Activated CD4-positive, alpha-beta T cell treated with anti-CD3 and anti-CD28 coated beads for 24 hours (primary cell): ENCODE results near the gene TK2.
"Not testable (repeated sequence)": the region's sequence is repeated elsewhere in the genome, so short reads cannot be mapped to it uniquely, and the experiment has no call there.

Source experiments
- DNase-seq, 2 donors: peaks; one replicate each; pipeline ENCODE4 v3.0.0-alpha.2; 2020; ENCODE audit warnings: low read depth in 2 of 2

The TK2 gene

DNA sequence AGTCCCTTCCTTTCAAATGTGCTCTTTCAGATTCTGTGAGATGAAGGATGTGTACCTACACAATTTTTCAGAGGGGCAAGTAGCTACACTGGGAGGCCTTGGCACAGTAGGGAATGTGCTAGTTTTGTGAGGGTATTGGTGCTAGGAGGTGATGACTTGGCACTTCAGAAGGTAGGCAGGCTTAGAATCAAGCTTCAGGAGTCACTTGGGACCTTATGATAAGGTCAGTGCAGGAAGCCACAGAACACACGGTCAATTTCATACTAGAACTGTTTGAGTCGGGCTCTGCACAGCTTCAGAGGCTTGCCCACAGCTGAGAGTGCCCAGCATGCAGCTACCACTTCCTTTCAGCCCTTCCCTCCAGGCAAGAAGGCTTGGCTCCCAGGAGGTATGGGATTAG, 22.4 kb upstream of the TK2 start:
- no peak for DNase-seq

DNA sequence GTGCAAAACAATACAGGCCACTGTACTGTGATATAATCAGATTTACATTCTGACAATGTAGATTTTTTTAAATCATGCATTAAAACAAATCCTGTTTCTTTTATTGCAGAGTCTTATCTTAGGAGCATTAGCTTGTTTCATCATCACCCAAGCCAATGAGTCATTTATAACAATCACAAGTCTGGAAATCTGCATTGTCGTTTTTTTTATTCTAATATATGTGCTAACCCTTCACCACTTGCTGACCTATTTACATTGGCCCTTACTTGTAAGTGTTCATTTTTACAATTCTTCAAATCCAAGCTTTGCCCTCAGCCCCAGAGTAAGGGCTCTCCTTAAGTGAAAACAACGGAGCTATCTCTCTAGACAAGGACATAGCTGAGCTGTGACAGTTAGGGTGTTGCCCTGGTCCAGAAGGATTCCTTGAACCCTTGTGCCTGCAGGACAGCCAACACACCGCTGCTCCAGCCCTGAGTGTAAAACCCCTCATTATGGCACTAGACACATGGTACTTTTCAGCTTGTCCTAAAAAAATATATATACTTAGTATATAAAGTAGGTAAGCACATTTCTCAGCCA, 20.0 kb upstream of the TK2 start:
- DNase-seq, result no peak

DNA sequence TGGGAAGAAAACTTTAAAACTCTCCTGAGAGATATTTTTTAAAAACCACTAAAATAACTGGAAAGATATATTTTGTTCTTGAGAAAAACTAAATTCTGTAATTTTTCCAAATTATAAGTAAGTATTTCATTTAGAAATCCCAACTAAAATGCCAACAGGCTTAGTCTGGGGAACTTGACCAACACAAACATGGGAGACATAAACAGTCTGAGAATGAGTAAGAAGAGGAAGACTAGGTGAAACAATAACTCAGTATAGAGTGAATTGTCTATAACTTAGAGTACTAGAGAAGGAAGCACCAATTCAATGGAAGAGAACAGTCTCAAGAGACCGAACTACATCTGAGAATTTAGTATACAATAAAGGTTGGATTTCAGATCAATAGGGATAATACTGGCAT, 19.2 kb upstream of the TK2 start:
- no peak for DNase-seq

DNA sequence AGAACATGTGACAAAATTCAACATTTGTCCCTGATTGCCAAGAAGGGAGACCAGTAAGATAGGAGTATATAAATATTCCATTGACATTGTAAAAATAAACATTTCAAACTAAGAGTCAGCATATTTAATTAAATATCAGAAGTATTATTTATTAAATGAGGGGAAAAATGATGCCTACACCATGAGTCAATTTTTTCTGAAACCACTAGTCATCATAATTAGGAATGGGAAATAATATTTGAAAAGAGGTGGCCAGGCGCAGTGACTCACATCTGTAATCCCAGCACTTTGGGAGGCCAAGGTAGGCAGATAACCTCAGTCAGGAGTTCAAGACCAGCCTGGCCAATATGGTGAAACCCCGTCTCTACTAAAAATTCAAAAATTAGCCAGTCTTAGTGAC, 18.4 kb upstream of the TK2 start:
- DNase-seq, result no peak

DNA sequence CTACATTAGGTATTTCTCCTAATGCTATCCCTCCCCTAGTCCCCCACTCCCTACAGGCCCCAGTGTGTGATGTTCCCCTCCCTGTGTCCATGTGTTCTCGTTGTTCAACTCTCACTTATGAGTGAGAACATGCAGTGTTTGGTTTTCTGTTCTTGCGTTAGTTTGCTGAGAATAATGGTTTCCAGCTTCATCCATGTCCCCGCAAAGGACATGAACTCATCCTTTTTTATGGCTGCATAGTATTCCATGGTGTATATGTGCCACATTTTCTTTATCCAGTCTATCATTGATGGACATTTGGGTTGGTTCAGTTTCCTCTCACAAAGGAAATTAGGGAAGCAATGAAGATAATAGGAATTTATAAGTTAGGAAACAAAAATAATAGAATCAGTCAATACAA, 17.3 kb upstream of the TK2 start:
- DNase-seq, result not testable (repeated sequence)

DNA sequence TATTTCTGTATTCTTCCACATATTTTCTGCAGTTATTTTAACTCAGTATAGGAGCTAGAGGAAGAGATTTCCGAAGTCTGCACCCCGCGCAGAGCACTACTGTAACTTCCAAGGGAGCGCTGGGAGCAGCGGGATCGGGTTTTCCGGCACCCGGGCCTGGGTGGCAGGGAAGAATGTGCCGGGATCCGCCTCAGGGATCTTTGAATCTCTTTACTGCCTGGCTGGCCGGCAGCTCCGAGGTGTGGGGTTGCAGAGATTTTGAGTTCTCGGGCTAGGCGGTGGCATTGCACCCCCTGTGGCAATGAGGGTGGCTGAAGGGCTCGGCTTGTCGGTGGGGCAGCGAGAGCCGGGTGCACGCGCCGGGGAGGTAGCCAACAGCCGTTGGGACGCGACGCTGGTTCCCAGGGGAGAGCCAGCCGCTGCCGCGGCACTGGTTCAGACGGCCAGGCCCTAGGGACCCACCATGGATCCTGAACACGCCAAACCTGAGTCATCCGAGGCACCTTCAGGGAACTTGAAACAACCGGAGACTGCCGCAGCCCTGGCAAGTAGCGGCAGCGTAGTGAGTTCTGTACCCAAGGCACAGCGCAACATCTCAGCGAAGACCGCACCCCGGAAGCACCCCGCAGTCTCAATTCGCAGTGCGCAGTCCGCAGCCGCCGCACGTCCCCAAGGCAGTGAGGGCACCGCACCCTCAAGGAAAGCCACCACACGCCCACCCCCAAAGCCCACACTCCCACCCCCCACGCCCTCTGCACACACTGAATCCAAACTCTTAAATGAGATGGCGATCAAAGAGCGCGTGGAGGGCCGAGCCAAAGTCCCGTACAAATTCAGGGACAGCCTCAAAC, 16.4 kb upstream of the TK2 start, which contains the start of gene CMTM1:
TSS of gene CMTM1 (plus strand) at position 389 of the 851 bp plus-strand sequence. CDS start at position 464, 75 bp downstream.
- no peak for DNase-seq

DNA sequence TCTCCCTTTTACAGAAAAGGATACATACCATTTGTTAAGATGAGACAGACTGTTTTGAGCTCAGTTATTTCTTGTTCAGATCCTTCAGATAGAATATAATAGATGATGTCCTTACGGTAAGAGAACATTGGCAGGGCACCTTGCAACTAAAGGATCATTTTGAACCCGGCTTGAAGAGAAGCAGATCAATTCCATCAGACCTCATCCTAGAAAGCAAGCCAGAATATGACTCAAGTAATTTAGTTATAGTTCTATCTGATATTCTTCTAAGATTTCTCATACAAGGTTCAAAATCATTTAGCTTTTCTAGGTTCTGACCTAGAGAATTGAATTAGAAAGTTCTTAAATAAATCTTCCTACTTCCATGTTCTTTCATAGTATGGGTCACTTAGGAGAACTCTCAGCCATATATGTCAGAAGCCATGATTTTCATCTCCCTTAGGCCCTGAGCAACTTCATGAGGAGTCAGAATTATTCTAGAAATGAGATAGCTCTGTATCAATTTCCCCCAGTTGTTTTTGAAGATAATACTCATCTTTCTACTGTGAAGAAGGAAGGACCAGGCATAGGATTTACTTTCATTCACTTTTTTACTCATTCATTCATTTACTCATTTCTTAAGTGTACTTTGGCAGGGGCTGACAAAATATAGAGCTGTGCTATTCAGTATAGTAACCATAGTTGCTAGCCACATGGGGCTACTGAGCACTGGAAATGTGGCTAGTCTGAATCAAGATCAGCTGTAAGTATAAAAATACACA, 13.8 kb upstream of the TK2 start:
- DNase-seq, result no peak

DNA sequence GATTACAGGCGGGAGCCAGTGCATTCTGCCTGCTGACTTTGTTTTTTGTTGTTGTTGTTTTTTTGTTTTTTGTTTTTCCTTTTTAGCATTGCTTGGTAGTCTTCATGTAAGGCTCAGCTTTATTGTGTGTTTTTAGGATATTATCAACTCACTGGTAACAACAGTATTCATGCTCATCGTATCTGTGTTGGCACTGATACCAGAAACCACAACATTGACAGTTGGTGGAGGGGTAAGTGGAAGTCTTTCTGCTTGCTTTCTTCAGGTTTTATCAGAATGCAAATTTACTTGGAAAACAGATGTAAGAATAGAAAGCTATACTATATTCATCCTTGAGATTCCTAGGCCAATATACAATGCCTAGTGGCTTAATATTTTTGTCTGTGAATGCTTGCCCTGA, 13.1 kb upstream of the TK2 start:
- no peak for DNase-seq

DNA sequence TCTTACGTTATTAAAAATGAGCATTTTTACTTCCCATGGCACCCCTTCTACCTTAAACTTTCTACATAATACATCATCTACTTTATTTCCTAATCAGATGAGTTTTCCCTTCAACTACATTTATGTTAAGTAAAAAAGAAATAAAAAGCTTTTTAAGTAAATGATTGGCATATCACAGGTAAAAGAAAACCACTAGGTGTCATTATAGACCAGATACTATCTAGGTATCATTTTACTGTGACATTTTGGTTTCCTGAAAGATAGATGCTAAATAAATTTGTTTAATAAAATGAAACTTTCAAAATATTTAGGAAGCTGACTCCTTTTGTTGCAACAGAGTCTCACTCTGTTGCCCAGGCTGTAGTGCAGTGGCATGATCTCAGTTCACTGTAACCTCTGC, 12.5 kb upstream of the TK2 start:
- DNase-seq, result no peak

DNA sequence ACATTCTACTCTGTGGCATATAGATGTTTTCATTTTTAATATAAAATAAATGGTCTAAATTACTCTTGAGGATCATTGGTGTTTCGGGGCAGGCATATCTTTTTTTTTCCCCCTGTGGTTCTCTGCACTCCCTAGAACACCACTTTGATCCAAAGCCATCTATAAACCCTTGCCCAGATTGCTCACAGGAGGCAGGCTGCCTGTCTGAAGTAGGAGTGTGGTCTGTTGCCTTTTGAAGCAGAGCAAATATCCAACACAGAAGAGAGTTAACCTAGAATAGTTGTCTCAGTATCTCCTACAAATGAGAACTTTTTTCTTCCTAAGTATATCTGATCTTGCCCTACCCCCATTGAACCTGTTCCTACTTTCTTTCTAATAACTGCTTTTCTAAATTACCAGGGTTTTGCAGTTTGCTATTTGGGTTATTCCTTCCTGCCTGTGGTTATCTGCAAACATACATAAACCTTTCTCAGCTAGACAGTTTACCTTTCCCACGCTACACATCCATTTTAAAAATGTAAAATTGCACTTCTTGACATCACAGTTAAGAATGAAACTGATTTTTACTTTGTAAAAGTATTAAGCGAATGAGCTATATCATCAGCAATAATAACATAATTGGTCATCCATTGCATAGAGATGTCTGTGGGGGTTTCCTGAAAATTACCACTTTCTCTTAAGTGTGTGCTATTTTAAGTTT, 11.6 kb upstream of the TK2 start:
- DNase-seq, result no peak

DNA sequence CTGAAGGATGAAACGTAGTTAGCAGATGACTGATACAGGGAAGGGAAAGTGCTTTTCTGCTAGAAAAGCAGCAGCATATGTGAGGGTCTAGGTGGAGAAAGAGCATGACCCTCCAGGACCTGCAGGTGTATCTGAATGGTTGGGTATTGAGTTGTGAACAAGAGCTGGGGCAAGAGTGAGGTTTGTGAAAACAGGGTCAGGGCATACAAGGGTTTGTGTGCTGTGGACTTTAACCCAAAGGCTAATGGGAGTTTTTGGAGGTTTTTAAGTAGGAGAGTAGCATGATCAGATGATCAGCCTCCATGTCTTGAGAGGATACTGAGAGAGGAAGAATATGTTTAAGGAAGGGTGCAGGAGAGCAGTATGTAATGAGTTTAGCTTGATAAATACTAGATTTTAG, 10.2 kb upstream of the TK2 start:
- no peak for DNase-seq

DNA sequence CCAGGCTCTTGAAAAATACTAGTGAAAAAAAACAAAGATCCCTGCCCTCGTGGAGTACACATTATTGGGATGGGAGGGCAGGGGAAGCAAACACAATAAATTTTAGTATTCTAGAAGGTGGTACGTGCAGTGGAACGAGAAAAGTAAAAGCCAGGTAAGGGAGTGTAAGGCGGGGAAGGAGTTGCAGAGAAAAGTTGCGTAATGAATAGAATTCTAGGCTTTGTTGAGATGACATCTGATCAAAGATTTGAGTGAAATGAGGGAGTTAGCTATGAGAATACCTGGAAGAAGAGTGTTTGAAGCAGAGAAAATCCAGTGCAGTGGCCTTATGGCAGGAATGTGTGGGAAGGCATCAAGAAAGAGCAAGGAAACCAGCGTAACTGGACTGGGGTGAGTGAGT, 4.6 kb upstream of the TK2 start:
- DNase-seq, result no peak

DNA sequence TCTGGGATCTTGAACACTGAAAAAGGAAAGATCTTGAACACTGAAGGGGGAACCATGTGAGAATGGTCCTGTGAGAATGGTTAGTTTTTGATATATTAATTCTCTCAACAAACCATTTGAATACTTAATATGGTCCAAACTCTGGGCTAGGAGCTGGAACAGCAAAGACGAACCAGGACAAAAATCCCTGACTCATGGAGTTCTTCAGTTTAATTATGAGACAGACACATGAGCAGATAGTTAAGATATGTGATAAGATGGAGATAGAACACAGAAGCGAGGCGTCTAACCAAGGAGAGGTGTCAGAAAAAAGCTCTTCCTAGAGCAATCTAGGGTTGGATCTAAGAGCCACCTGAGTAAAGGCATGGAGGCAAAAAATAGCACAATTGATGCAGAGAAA, 4.1 kb upstream of the TK2 start:
- DNase-seq, result no peak

DNA sequence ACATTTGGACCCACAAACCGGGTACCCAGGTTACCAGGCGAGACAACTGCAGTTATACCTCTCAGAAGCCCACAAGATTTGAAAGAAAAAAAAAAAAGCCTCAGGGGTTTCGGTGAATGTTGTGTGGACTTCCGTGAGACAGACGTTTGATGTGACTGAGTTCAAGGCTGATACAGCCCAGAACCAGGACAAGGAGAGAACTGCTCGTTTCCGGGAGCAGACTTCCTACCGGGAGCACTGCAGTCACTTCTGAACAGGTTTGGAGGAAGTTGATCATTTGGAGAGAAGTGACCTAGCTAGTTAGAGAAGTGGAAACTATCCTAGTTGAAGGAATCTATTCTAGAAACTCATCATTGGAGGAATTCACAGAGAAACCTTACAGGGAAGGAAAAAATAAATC, 3.3 kb upstream of the TK2 start:
- no peak for DNase-seq

DNA sequence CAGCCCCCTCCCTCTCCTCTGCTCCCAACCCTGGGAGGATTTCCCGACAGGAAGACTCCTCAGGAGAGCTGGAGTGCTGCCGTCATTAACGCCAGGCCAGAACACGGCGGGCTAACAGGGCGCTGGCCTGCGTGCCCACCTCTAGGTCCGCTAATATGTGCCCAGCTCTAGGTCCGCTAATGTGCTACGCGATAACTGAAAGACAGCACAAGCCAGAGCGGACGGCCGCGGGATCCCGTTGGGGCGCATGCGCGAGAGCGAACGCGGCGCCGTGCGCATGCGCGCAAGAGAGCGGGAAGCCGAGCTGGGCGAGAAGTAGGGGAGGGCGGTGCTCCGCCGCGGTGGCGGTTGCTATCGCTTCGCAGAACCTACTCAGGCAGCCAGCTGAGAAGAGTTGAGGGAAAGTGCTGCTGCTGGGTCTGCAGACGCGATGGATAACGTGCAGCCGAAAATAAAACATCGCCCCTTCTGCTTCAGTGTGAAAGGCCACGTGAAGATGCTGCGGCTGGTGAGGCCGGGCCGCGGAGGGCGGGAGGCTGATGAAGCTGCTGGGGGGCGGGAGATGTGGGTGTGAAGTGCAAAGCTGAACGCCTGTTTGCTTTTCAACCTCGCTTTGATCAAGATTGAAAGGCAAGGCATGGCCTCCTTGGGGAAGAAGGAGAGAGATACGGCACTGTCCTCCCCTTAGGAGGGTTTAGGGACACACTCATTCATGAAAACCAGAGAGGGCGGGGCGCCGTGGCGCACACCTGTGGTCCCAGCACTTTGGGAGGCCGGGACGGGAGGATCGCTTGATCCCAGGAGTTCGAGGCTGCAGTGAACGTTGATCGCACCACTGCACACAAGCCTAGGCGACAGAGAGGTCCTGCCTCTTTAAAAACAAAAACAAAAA, 2.6 kb upstream of the TK2 start, which contains the start of gene CKLF:
TSS of gene CKLF (plus strand) at position 291 of the 892 bp plus-strand sequence. CDS start at position 431, 140 bp downstream.
- DNase-seq, result peak; percentile 80 to 82

DNA sequence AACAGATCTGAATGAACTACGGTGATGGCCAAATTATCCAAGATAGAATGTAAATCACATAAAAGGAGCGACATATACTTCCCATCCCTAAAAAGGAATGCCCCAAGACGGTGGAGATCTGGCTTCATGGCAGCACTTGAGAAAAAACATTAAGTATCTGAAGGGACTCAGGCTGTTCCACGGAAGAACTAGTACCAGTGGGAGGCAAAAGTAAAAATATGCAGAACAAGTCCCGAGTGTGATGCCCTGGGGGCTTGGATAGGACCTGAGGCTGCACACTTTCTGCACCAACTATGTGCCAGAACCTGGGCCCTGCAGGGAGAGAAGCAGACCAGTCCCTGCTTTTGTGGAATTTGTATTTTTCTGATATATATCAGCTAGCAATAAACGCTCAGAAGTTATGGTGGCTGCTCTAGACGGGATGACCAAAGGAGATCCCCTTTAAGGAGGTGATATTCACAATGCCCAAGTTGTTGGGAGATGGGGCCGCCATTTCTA, 1.9 kb upstream of the TK2 start:
- DNase-seq, result no peak

DNA sequence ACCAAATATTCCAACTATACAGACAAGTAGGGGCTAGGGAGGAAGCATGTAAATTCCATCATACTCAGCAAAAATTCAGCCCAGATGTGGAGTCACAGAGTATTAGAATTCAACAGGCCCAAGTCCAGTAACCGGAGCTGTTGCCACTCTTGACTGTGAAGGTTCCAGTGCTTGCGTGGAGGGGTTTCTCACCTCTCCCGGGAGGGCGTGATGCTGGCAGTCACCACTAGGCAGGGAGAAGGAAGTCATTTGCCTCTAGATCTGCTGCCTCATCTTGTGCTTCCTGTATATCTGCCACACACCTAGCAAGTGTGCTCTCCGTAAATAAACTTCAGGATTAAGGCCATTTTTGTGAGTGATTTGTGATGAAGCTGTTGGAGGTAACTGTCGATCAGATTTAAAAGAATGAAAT, 1.4 kb upstream of the TK2 start:
- DNase-seq, result peak; percentile 19 to 25

DNA sequence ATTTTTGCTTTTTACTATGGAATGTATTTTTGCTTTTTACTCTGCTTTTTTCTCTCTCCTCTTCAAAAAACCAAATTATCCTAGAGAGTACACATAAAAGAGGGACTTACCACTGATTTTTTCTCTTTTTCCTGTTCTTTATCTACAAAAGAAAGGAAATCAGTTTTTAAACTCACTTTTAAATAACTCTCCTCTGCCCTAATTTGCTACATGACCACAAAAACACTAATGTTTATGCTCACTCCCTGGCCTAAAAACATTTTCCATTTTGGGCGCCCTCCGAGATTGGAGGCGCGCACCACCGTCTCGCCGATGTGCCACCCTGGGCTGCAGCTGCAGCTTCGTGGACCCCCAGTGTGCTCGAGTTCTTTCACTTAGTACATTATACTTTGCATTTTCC, 1.1 kb downstream of the TK2 start:
- no peak for DNase-seq

DNA sequence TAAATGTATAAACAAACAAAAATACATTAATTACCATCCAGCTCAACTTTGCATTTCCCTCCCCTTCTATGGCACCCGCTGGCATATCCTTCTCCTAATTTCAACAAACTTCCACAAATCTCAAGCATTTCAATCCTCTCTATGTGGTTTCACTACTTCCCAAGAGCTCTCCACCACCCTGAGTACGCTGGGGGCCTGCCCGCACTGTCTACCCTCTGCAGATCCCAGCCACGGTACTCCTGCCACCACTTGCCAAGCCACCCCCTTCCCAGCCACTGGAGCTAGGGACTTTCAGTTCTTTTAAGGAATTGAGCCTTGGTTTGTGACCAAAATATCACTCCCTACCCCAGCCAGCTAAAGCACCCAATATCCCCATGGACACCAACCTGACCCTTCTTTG, 1.9 kb downstream of the TK2 start:
- DNase-seq, result no peak

DNA sequence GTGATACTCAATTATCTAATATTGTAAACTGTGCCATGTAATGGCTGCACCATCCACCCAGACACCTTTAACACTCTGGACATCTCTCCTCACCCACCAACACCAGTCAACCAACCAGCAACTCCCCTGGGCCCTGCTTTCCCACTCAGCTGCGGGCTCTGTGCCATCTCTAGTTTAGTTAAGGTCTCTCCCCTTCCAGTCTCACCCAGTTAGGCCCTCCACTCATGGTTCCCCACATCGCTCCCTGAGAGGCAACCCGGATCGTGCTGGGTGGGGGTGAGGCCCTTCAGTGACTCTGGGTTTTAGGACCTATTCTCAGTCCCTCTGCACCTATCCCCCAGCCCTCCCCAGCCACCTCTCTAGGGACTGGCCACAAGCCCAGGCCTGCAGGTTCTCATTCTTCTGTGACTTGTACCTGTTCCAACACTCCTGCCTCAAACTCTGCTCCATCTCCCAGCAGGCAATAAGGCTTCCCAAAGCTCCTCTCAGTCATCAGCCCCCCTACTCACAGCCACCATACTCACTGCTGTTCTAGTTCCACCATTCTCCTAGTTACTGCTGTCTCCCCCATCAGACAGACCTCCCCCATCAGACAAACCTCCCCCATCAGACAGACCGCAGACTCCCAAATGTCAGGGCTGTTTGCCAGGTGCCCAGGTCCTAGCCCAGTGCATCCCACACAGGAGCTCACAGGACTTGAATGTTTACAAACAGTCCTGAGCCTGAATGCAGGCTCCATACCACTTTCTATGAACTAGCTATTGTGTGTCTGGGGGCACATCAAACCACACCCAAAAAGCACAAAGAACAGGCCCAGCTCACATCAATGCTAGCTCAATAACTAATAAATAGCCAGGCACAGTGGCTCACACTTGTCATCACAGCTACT, 2.6 kb downstream of the TK2 start:
- DNase-seq, result no peak
